Lower lobe of right lung (tissue), 2 donors: ENCODE results near the gene TRNAU1AP. TPM values are rescaled to one million over a fixed set of nuclear protein-coding genes. Genes with fewer than 3 reads are reported as not detected.
A peak's percentile ranks its signal among the peaks of the same experiment; 100 is the strongest.

Source experiments
- ATAC-seq, 2 donors: fragments of 200-7000 bp; cut with Tn5 transposase; one replicate each; pipeline ENCODE4 v1.9.1; 2020 to 2022; ENCODE audit warnings: mild to moderate bottlenecking in 2 of 2, moderate library complexity in 2 of 2
- DNase-seq: peaks from one replicate; pipeline ENCODE4 v3.0.0-alpha.2; 2020
- H3K27ac ChIP-seq: fragments of 200-600 bp; one replicate; pipeline ENCODE4 v1.8.0; 2022
- H3K27me3 ChIP-seq: fragments of 200-600 bp; one replicate; pipeline ENCODE4 v1.8.0; 2022; ENCODE audit warnings: low read depth
- H3K36me3 ChIP-seq: fragments of 200-600 bp; one replicate; pipeline ENCODE4 v1.8.0; 2022; ENCODE audit warnings: mild to moderate bottlenecking
- H3K4me1 ChIP-seq: fragments of 200-600 bp; one replicate; pipeline ENCODE4 v1.8.0; 2022
- H3K4me3 ChIP-seq: fragments of 200-600 bp; one replicate; pipeline ENCODE4 v1.8.0; 2022; ENCODE audit warnings: mild to moderate bottlenecking
- H3K9me3 ChIP-seq: fragments of 200-600 bp; one replicate; pipeline ENCODE4 v1.8.0; 2022
- CTCF ChIP-seq: fragments of 200-600 bp; IDR thresholded peaks from one replicate; pipeline ENCODE4 v1.8.0; 2022; ENCODE audit warnings: antibody characterized with exemption, mild to moderate bottlenecking
- intact Hi-C: fragments of 100-400 bp; cut with DNase I; formaldehyde crosslinking; loops from one replicate; pipeline ENCODE4 v1.11.0; 2022
- total RNA-seq: library from RNA; stranded (reverse); fragmentation: NEBNext Ultra II Directional; extraction: Animal tissue kit (Norgen Biotek cat#: 25700); gene quantifications from one replicate; pipeline ENCODE4 v1.2.1, GENCODE V29; 2021
- donor health status: DM: no; HTN: yes; CAD: no; lungs with severe emphysema.

The TRNAU1AP gene
- total RNA-seq, 1 donor from 2014 or later = 26.3 TPM

DNA sequence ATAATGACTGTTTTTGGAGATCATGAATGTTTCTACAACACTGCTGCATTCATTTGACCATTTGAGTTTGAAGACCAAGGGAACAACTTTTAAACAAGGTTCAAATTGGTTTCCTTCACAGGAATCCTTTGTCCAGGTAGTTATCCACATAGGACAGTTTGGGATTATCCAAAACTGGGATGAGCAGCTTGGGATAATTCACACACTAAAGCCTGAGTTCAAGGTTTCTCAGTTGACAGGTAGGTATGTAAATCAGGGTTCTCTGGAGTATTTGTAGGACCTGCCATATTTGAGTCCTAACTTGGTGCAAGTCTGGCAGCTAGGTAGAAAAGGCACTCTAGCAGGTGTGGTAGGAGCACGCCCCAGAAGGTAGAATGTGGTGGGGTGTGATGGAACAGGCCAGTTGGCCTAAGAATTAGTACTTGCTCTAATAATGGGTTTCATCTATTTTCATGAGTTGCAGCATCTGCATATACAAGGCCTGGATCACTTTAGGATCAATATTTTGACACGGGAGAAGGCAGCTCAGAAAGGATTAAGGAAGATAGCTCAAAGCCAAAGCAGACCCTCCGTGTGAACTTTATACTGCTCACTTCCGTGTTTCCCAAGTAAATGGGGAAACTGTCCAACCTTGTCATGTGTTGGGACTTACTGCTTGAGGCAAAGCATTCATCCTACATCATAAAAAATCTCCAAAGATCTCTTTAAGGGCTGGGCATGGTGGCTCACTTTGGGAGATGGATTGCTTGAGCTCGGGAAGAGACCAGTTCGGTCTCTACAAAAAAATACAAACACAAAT lies 25.1 kb downstream of the TRNAU1AP start:
- H3K27ac ChIP-seq = no peak overlapping the region
- H3K36me3 ChIP-seq = peaks cover 71% of the 10 kb centered on the region
- intact Hi-C loops = no loop called here

DNA sequence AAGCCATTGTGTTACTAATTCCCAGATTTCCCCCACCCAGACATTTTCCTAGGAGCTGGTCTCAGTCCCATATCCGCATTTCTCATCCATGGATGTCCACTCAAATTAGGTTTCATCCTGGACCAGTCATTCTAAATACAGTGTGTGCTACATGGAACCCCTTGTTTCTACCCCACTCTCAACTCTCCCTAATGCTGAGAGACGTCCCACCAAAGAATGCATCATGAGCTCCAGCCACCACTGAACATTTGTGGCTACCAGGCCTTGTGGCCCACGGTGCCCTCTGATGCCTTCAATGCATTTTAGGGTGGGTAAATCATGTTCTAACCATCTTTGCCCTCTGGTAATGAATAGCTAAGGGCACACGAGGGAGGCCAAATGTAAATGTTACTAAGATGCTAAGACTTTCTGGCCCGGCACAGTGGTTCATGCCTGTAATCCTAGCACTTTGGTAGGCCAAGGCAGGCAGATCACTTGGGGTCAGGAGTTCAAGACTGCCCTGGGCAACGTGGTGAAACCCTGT lies 25.9 kb downstream of the TRNAU1AP start:
- no peaks in the 10 kb centered on the region for H3K9me3 ChIP-seq
- no peak for DNase-seq
- H3K36me3 ChIP-seq = peaks cover 62% of the 10 kb centered on the region
- no peak overlapping the region for H3K4me3 ChIP-seq
- H3K27ac ChIP-seq = no peak overlapping the region
- intact Hi-C loops = no loop called here
- H3K4me1 ChIP-seq = peaks cover 32% of the 10 kb centered on the region
- no peaks in the 10 kb centered on the region for H3K27me3 ChIP-seq
- ATAC-seq = no peak
- no peak for TF ChIP-seq CTCF

More for the DNA sequence above, 25.1 kb downstream of the TRNAU1AP start:
- no peak for TF ChIP-seq CTCF
- DNase-seq (no peak), ATAC-seq (no peak)
- Histone ChIP-seq H3K9me3 (no peaks in the 10 kb centered on the region), H3K4me1 (peaks cover 32% of the 10 kb centered on the region), H3K27me3 (no peaks in the 10 kb centered on the region), H3K4me3 (no peak overlapping the region)

DNA sequence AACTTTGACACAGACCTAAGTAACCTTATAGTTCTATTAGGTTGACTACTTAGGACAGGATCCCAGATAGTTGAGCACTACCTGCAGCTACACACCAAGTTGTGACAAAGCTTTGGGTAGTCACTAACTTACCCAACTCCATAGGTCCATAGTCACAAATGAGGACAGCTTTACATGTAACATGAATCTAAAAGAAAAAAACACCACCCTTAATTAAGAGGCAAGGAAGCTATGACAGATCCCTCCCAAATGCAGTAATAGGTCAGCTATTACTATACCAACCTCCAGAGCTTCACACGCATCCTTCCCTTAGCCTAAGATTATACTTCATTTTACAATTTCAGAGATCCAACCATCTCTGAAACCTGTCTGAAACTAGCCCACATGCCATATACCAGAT lies 26.5 kb downstream of the TRNAU1AP start:
- H3K4me1 ChIP-seq = peaks cover 32% of the 10 kb centered on the region
- peaks cover 56% of the 10 kb centered on the region for H3K36me3 ChIP-seq
- H3K9me3 ChIP-seq = no peaks in the 10 kb centered on the region
- TF ChIP-seq CTCF = no peak
- H3K27ac ChIP-seq = no peak overlapping the region
- intact Hi-C loops = no loop called here
- DNase-seq (no peak), ATAC-seq (no peak)
- no peaks in the 10 kb centered on the region for H3K27me3 ChIP-seq
- H3K4me3 ChIP-seq = peak overlapping the region; percentile 96

GRCh38 chr1:28580722-28581530 lies 28.0 kb downstream of the TRNAU1AP start:
- peak; percentile 43 for ATAC-seq
- no peaks in the 10 kb centered on the region for H3K27me3 ChIP-seq
- H3K4me1 ChIP-seq = peaks cover 32% of the 10 kb centered on the region
- H3K9me3 ChIP-seq = no peaks in the 10 kb centered on the region
- H3K27ac ChIP-seq = peak overlapping the region; percentile 91
- intact Hi-C loops = no loop called here
- peaks cover 43% of the 10 kb centered on the region for H3K36me3 ChIP-seq
- TF ChIP-seq CTCF = no peak
- peak overlapping the region; percentile 96 for H3K4me3 ChIP-seq
- peak; percentile 60 for DNase-seq

- Histone ChIP-seq H3K4me3 (peak overlapping the region; percentile 96), H3K4me1 (peaks cover 32% of the 10 kb centered on the region), H3K9me3 (no peaks in the 10 kb centered on the region), H3K27me3 (no peaks in the 10 kb centered on the region), H3K27ac (peak overlapping the region; percentile 91), H3K36me3 (peaks cover 39% of the 10 kb centered on the region)
- TF ChIP-seq CTCF = peak; percentile 16
- peak; percentile 98 for DNase-seq
- ATAC-seq = peak; percentile 99
- intact Hi-C loops = no loop called here
These were observed 28.8 kb downstream of the TRNAU1AP start for GRCh38 chr1:28581531-28582247.
